Measurements from ENCODE around the gene GRAP2.

DNA sequence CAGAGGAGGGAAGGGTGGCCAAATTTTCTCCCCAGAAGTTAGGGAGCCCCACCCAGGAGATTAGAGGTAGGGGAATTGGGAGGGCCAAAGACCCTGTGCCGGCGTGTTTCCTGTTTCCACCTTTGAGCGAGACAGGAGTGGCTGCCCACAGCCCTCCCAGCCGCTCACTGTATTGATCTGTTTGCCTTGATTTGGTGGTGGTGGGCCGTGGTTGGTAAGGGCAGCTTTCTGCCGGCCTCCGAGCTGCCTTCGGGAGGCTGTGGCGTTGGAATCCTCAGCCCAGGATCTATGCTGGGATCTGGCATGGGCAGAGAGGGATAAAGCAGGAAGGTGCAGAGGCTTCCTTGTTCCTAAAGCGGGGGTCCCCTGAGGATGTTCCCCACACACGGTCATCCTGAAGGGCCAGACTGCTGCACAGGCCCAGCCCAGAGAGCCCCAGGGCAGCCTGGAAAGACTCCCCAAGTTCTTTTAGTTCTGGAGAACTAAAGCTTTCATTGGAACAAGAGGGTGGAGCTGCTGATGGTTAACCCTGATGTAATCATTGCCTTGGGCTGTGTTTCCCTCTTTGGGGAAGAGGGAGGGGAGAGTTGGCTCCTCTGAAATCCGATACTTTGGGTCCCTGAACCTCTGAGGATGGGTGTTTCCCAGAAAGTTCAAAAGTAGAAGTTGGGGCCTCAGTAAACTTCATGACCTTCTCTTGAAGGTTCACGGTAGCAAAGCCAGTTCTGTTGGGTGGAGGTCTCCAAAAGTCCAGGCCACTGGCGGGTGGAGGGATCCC, 101.1 kb downstream of the GRAP2 start:
- TF ChIP-seq, protein P1, sequence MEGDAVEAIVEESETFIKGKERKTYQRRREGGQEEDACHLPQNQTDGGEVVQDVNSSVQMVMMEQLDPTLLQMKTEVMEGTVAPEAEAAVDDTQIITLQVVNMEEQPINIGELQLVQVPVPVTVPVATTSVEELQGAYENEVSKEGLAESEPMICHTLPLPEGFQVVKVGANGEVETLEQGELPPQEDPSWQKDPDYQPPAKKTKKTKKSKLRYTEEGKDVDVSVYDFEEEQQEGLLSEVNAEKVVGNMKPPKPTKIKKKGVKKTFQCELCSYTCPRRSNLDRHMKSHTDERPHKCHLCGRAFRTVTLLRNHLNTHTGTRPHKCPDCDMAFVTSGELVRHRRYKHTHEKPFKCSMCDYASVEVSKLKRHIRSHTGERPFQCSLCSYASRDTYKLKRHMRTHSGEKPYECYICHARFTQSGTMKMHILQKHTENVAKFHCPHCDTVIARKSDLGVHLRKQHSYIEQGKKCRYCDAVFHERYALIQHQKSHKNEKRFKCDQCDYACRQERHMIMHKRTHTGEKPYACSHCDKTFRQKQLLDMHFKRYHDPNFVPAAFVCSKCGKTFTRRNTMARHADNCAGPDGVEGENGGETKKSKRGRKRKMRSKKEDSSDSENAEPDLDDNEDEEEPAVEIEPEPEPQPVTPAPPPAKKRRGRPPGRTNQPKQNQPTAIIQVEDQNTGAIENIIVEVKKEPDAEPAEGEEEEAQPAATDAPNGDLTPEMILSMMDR (IDR thresholded peaks at IDR 0.05), result no peak
- no peak for TF ChIP-seq POLR2A (IDR thresholded peaks at IDR 0.05)
